ENCODE results near the gene ABCG8. TPM values are rescaled to one million over a fixed set of nuclear protein-coding genes. Genes with fewer than 3 reads are reported as not detected.

ABCG8 gene
- total RNA-seq, 4 donors from 2014 or later: 0.07 TPM; not detected in 3

DNA sequence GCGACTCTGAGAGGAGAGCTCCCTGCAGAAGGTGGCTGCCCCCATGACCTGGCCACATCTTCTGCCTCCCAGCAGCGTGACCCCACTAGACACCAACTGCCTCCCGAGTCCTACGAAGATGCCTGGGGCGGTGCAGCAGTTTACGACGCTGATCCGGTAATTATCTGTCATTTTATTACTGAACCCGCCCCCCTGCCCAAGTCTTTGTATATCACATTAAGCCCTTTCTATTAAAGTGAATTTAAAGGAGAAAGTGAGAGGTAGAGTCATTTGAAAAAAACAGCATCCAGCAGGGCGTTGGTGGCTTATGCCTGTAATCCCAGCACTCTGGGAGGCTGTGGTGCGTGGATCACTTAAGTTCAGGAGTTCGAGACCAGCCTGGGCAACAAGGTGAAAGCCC, 33.4 kb downstream of the ABCG8 start:
- intact Hi-C loops (cut with DNase I; ENCODE audit: low total_unique reads): no loop called here
- TF ChIP-seq, protein P1, sequence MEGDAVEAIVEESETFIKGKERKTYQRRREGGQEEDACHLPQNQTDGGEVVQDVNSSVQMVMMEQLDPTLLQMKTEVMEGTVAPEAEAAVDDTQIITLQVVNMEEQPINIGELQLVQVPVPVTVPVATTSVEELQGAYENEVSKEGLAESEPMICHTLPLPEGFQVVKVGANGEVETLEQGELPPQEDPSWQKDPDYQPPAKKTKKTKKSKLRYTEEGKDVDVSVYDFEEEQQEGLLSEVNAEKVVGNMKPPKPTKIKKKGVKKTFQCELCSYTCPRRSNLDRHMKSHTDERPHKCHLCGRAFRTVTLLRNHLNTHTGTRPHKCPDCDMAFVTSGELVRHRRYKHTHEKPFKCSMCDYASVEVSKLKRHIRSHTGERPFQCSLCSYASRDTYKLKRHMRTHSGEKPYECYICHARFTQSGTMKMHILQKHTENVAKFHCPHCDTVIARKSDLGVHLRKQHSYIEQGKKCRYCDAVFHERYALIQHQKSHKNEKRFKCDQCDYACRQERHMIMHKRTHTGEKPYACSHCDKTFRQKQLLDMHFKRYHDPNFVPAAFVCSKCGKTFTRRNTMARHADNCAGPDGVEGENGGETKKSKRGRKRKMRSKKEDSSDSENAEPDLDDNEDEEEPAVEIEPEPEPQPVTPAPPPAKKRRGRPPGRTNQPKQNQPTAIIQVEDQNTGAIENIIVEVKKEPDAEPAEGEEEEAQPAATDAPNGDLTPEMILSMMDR (IDR thresholded peaks at IDR 0.05 in 4 of 5, conservative IDR thresholded peaks at IDR 0.05 in 1 of 5): no peak
- TF ChIP-seq POLR2A (IDR thresholded peaks at IDR 0.05): no peak
- ATAC-seq: no peak

GRCh38 chr2:43874776-43875451, 36.1 kb downstream of the ABCG8 start:
- ATAC-seq (no peak), DNase-seq (no peak)
- intact Hi-C loops (cut with DNase I; ENCODE audit: low total_unique reads): no loop called here
- H3K4me3 ChIP-seq: no peak overlapping the region
- in situ Hi-C loops (cut with MboI; ENCODE audit: low sequenced_read_pairs in 4 of 4): no loop called here
- peaks cover 0 to 3% (median 0%) of the 10 kb centered on the region in 3 donors for H3K27me3 ChIP-seq
- no peaks in the 10 kb centered on the region for H3K9me3 ChIP-seq
- no peak overlapping the region for H3K27ac ChIP-seq
- H3K4me1 ChIP-seq: no peaks in the 10 kb centered on the region
- TF ChIP-seq, protein P1 (IDR thresholded peaks at IDR 0.05 in 4 of 5, conservative IDR thresholded peaks at IDR 0.05 in 1 of 5): no peak
- TF ChIP-seq POLR2A (IDR thresholded peaks at IDR 0.05): no peak
- no peaks in the 10 kb centered on the region for H3K36me3 ChIP-seq

More for the DNA sequence above, 33.4 kb downstream of the ABCG8 start:
- H3K4me3 ChIP-seq: no peak overlapping the region
- no peak for DNase-seq
- H3K27me3 ChIP-seq: peaks cover 0 to 3% (median 0%) of the 10 kb centered on the region in 3 donors
- no peaks in the 10 kb centered on the region for H3K9me3 ChIP-seq
- in situ Hi-C loops (cut with MboI; ENCODE audit: low sequenced_read_pairs in 4 of 4): no loop called here
- H3K27ac ChIP-seq: no peak overlapping the region
- no peaks in the 10 kb centered on the region for H3K4me1 ChIP-seq
- no peaks in the 10 kb centered on the region for H3K36me3 ChIP-seq

GRCh38 chr2:43877782-43878464, 39.2 kb downstream of the ABCG8 start:
- no peaks in the 10 kb centered on the region for H3K9me3 ChIP-seq
- TF ChIP-seq, protein P1 (IDR thresholded peaks at IDR 0.05 in 4 of 5, conservative IDR thresholded peaks at IDR 0.05 in 1 of 5): peak; percentile 43 to 74 (median 61)
- TF ChIP-seq POLR2A (IDR thresholded peaks at IDR 0.05): no peak
- intact Hi-C loops (cut with DNase I; ENCODE audit: low total_unique reads): no loop called here
- no peak overlapping the region for H3K4me3 ChIP-seq
- DNase-seq (peak in 1 of 2 donors; percentile 22), ATAC-seq (peak in 1 of 2 donors; percentile 69)
- in situ Hi-C loops (cut with MboI; ENCODE audit: low sequenced_read_pairs in 4 of 4): no loop called here
- no peak overlapping the region for H3K27ac ChIP-seq
- H3K27me3 ChIP-seq: no peaks in the 10 kb centered on the region
- H3K36me3 ChIP-seq: no peaks in the 10 kb centered on the region
- H3K4me1 ChIP-seq: no peaks in the 10 kb centered on the region

DNA sequence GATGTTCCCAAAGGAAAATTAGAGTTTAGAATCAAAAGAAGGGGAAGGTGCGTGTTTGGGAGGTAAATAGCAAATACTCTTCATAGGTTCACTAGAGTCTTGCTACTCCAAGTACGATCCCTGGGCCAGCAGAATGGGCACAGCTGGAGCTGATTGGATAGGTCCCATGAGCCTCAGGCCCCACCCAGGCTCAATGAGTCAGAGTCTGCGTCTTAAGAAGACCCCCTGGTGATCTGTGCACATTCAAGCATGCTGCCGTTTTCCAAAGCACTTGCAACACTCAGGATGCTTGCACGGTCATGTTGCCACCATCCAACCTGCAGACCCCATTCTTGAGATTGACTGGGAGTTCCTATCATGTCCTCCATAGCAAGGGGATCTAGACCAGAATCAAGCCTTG, 40.5 kb downstream of the ABCG8 start:
- no peak for ATAC-seq
- TF ChIP-seq, protein P1 (IDR thresholded peaks at IDR 0.05 in 4 of 5, conservative IDR thresholded peaks at IDR 0.05 in 1 of 5): no peak
- in situ Hi-C loops (cut with MboI; ENCODE audit: low sequenced_read_pairs in 4 of 4): no loop called here

More for the DNA sequence above, 40.5 kb downstream of the ABCG8 start:
- Histone ChIP-seq H3K27ac (no peak overlapping the region), H3K27me3 (no peaks in the 10 kb centered on the region), H3K4me3 (no peak overlapping the region), H3K9me3 (no peaks in the 10 kb centered on the region), H3K36me3 (no peaks in the 10 kb centered on the region), H3K4me1 (no peaks in the 10 kb centered on the region)
- intact Hi-C loops (cut with DNase I; ENCODE audit: low total_unique reads): no loop called here
- no peak for DNase-seq

Data from gastrocnemius medialis (tissue), 4 donors.